ENCODE measurements around the gene SALL2.

The SALL2 gene

GRCh38 chr14:21536418-21537089 is 10.4 kb upstream of the SALL2 start:
- peaks cover 30% of the 10 kb centered on the region for H3K27me3 ChIP-seq (ENCODE audit: insufficient read depth, poor library complexity, severe bottlenecking)
- TF ChIP-seq CTCF (IDR thresholded peaks at IDR 0.05; ENCODE audit: insufficient read depth, low read length) (no peak), GABPA (IDR thresholded peaks at IDR 0.05; ENCODE audit: low read depth) (no peak), POLR2AphosphoS5 (IDR thresholded peaks at IDR 0.05; ENCODE audit: low read depth) (no peak), SPI1 (IDR thresholded peaks at IDR 0.05; ENCODE audit: borderline replicate concordance, low read depth) (no peak), REST (IDR thresholded peaks at IDR 0.05; ENCODE audit: insufficient replicate concordance, low read depth) (no peak)
- no peak overlapping the region for H3K4me3 ChIP-seq (replicated peaks; ENCODE audit: insufficient read depth, low read length)
- no peak for DNase-seq (ENCODE audit: low read depth in 1 of 2, low spot score in 1 of 2)
- no peak overlapping the region for H3K27ac ChIP-seq (replicated peaks)

GRCh38 chr14:21535545-21536417 is 9.6 kb upstream of the SALL2 start:
- Histone ChIP-seq H3K27ac (replicated peaks) (no peak overlapping the region), H3K4me3 (replicated peaks; ENCODE audit: insufficient read depth, low read length) (no peak overlapping the region), H3K27me3 (ENCODE audit: insufficient read depth, poor library complexity, severe bottlenecking) (peaks cover 30% of the 10 kb centered on the region)
- no peak for DNase-seq (ENCODE audit: low read depth in 1 of 2, low spot score in 1 of 2)
- no peak for TF ChIP-seq POLR2AphosphoS5 (IDR thresholded peaks at IDR 0.05; ENCODE audit: low read depth)
- TF ChIP-seq SPI1 (IDR thresholded peaks at IDR 0.05; ENCODE audit: borderline replicate concordance, low read depth): no peak
- TF ChIP-seq GABPA (IDR thresholded peaks at IDR 0.05; ENCODE audit: low read depth): no peak
- no peak for TF ChIP-seq REST (IDR thresholded peaks at IDR 0.05; ENCODE audit: insufficient replicate concordance, low read depth)
- no peak for TF ChIP-seq CTCF (IDR thresholded peaks at IDR 0.05; ENCODE audit: insufficient read depth, low read length)

DNA sequence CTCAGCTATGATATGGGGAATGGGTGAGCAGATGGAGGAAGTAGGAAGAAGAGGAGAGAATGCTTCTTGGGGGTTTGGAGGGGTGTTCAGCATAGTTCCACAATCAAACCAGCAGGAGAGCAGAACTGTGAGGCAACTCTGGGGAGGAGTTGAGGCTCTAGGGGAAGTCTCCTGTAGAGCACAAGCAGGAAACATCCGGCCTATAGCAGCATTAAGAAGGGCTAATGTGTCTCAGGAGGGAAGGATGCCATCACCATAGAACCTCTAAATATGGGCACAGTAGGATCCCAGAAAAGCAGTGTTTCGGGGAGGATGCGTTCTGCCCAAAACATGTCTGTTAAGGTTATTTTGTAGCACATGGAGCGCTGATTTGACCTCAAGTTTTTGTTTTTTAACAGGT is 8.4 kb upstream of the SALL2 start:
- TF ChIP-seq CTCF (IDR thresholded peaks at IDR 0.05; ENCODE audit: insufficient read depth, low read length): no peak
- TF ChIP-seq POLR2AphosphoS5 (IDR thresholded peaks at IDR 0.05; ENCODE audit: low read depth): no peak
- 0 out of 2 replicates have a peak, but pooled peaks have one; percentile 1 for TF ChIP-seq SPI1 (IDR thresholded peaks at IDR 0.05; ENCODE audit: borderline replicate concordance, low read depth)
- peaks cover 30% of the 10 kb centered on the region for H3K27me3 ChIP-seq (ENCODE audit: insufficient read depth, poor library complexity, severe bottlenecking)
- peak in 1 of 2 experiments; percentile 52 for DNase-seq (ENCODE audit: low read depth in 1 of 2, low spot score in 1 of 2)
- no peak overlapping the region for H3K4me3 ChIP-seq (replicated peaks; ENCODE audit: insufficient read depth, low read length)
- H3K27ac ChIP-seq (replicated peaks): no peak overlapping the region

Measured in HL-60 (cell line).